ENCODE data around the gene SLC35G1.

SLC35G1 gene, protein sequence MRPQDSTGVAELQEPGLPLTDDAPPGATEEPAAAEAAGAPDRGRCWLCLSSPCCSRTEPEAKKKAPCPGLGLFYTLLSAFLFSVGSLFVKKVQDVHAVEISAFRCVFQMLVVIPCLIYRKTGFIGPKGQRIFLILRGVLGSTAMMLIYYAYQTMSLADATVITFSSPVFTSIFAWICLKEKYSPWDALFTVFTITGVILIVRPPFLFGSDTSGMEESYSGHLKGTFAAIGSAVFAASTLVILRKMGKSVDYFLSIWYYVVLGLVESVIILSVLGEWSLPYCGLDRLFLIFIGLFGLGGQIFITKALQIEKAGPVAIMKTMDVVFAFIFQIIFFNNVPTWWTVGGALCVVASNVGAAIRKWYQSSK

DNA sequence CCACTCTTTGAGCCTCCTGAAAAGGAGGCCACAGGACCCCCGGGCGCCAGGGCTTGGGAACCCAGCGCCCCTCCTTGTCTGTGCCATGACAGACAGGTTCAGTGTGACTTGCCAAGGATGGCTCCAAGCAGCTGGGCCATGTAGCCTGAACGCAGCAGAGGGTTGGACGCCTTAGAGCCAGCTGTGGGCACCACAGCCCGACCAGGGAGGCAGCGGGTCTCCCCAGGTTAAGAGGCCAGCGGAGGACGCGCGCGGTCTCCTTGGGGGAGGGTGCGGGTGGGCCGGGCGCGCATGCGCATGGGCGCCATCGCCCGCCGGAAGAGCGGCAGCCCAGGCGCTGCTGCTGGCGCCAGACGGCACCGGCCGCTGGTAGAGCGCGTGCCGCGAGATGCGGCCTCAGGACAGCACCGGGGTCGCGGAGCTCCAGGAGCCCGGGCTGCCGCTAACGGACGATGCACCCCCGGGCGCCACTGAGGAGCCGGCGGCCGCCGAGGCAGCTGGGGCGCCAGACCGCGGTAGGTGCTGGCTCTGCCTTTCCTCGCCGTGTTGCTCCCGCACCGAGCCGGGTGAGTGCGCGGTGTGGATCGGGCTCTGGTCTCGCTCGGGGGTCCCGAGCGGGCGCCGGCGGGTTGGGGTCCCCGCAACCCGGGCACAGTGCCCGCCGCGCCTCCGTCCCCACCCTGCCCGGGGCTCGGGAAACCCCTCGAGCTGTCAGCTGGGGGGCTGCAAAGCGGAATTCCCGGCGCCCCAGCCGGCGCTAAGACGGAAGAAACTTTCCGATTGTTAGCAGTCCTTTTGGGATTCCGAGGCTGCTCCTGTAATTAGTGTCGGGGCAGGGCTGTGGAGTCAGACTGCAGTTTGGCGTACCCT lies at the start of gene SLC35G1:
TSS of gene SLC35G1 (plus strand) at position 333 of the 870 bp plus-strand sequence. CDS start at position 389, 56 bp downstream.
- DNase-seq = peak; percentile 39

- DNase-seq = no peak
These were observed 48.7 kb upstream of the SLC35G1 start for GRCh38 chr10:93844979-93845626.

DNA sequence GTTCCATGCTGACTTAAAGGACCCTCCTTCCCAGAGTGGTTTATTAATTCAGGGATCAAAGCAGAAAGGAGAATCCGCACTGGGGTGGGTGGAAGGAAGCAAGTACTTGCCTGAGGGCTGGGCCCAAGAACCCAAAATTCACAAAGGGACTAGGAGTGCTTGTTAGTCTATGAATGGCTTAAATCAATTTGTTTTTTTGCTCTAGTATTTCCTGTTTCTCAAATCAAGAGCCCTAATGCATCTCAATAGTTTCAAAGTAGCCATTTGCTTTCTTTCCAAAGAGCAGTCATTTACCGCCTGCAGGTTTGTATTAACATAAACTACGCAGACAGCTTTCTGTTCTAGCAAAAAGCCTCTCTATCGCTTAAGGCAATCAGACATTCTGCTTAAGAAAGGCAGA lies 44.2 kb upstream of the SLC35G1 start:
- no peak for DNase-seq

- no peak for DNase-seq
These were observed 43.5 kb upstream of the SLC35G1 start for GRCh38 chr10:93850031-93851015.

GRCh38 chr10:93851169-93851568 lies 42.6 kb upstream of the SLC35G1 start:
- DNase-seq = no peak

DNA sequence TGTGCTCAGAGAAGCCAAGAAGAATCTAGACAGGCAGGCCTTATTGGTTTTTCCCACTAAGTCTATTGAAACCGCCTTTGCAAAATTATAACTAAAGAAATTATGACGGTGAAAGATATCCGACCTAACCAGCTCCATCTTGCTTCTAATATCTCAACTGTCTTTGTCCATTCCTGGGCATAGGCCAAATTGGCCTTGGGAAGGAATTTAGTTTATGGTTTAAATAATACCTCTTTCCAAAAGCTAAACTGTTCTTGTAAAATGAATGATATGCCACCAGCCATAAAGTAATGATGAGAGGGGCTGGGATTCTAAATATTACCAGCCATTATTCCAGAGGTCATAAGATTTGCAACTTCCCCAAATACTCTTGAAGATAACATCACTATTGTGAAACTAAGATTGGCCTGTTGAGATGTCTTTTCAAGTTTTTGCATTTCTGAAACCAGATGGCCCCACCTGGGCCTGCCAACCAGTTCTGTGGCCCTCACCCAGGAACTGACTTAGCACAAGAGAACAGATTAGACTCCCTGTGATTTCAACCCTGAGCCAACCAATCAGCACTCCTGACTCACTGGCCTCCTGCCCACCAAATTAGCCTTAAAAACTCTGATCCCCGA lies 41.2 kb upstream of the SLC35G1 start:
- no peak for DNase-seq

DNA sequence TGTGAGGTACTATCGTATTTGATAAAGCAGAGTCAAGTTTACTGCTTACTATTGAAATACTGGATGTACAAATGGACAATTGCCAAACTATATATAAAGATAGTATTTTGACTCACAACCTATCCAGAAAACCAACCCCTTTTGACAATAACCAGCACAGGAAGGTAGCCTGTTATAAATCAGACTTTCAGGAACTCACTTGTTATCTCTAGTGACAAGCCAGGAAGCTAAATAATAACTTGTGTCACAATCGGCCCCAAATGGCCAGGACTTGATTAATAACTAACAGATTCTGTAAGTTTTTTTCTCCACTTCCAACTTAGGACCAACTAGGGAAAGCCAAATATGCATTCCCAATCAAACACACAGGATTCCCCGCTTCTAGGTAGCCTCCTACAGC lies 38.8 kb upstream of the SLC35G1 start:
- DNase-seq = no peak

- no peak for DNase-seq
These were observed 37.2 kb upstream of the SLC35G1 start for GRCh38 chr10:93856349-93857145.

DNA sequence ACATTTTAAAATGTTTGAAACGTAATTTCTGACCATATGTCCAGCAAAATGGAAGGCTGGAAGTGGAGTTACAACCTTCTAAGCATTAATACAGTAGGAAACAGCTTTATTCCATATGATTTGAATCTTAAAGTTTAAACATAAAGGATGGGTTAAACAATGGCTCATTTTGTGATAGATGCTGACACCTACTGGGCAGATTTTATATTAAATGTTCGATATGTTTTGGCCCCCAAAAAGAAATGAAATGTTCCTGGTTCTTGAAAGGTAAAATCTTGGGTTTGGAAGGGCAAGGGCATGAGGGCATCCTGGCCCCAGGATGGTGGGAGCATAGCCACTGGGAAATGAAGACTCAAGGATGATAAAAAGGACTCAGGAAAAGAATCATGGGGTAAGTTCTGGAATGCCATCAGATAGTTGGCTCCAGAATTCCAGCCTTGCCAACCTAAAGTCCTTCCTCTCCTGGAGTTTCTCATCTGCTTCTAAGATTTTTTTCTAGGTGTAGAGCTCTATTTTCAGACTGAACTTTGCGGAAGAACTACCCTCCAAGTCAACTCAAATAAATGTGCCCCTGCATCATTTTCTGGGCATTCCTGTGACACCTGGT lies 34.6 kb upstream of the SLC35G1 start:
- DNase-seq = no peak

DNA sequence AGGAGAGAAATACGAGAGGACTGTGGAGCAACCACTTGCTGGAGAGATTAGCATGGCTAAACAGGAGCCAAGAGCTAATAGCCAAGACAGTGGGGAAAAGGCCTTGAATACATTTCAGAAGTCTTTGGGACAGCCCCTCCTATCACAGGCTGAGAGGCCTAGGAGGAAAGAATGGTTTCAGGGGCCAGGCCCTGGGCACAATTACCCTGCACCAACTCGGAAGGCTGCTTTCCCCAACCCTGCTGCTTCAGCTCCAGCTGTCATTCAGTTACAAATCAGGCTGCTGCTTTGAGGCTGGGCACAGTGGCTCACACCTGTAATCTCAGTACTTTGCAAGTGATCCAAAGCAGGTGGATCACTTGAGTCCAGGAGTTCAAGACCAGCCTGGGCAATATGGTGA lies 32.0 kb upstream of the SLC35G1 start:
- no peak for DNase-seq

- no peak for DNase-seq
These were observed 27.9 kb upstream of the SLC35G1 start for GRCh38 chr10:93865794-93866425.

- DNase-seq = no peak
These were observed 26.3 kb upstream of the SLC35G1 start for GRCh38 chr10:93867525-93867924.

GRCh38 chr10:93871671-93872204 lies 22.0 kb upstream of the SLC35G1 start:
- no peak for DNase-seq

DNA sequence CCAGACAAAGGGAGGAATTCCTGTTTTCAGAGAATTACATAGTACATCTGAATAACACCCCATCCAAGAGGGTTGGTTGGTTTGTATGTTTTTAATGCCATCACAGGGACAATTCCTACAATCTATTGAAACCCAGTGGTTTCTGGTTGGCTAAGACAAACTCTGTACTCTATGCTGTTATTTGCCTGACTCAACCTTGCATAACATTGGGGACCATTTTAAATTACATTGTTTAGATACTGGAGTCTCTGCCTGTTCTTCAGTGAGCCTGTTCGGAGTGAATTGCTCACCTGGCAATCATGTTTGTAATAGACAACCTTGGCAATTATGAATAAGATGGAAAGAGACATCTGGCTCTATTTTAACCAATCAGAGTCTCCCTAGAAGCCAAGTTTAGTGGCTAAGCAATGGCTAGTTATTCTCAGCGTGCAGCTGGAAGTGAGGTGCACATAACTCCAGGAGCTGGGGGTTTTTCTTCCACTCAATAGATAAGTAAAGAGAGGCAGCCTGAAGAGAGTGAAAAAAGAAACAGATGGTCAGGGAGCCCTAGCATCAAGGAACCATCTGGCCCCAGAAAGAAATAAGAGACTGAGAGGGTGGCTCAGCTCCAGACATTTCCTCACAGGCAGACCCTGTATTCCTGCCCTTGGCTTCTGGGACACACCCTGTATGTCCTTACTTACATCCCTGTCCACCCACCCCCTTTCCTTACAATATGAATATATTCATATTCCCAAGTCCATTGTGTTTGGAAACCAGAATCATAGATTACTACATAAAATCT lies 21.2 kb upstream of the SLC35G1 start:
- no peak for DNase-seq

DNA sequence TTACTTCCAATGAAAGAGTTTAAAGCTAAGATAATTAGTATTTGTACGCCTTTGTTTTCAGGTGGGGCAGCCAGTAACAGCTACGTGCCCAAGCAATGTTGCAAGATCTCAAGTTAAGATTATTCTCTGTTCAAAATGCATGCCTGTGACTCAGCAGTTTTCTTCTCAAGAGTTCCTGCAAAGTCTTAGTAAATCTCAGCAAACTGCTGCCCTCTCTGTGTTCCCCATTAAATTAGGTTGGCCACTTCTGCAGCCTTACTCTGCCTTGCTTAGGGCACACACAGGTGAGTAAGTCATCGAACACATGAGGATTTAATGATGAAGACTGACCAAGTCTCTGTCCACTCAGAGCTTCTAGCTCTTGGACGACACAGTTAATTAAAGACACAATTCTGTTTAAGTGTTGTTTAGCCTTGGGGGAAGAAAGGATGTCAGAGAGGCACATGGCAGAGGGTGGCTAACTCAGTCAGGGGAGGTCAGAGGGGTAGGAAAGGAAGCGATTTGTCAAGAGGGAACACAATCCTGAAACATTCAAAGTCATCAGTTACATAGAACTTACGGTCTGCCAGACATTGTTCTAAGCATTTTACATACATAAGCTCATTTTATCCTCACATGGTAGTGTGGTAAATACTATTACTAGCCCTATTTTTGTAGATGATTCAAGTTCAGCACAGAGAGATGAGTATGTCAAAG lies 20.2 kb upstream of the SLC35G1 start:
- no peak for DNase-seq

DNA sequence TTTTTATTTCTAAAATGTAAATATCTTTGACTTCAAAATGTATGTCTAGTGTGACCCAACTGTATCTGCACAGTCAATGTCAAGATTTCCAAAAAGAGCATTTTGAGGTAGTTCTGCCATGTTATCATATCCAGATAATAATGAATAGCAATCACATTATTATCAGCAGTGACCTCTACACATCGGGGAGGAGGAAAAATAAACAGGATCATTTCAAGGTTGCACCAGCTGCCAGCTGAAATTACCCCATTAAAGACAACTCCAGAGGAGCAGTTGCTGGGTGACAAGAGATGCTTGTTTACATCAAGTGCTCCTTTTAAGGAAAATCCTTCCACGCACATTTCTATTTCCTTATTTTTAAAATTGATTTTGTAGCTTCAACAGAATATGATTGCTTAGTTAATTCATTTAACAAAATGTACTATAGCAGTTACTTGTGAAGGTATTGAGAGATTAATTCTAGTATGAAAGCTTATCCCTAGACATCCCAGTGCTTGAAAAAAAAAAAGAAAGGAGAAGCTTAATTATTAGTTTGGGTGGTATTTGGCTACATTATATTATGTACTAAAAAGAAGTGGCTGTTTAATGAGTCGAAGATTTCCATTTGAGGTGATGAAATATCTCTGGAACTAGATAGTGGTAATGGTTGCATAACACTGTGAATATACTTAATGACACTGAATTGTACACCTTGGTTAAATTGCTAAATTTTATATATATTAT lies 19.3 kb upstream of the SLC35G1 start:
- no peak for DNase-seq

GRCh38 chr10:93875032-93875358 lies 18.8 kb upstream of the SLC35G1 start:
- no peak for DNase-seq

GRCh38 chr10:93876381-93876780 lies 17.4 kb upstream of the SLC35G1 start:
- DNase-seq = no peak

Data from KG1 (cell line).